Left ventricle myocardium inferior (tissue), 1 donor: ENCODE measurements around the gene DSTN. TPM values are rescaled to one million over a fixed set of nuclear protein-coding genes. Genes with fewer than 3 reads are reported as not detected.
A peak's percentile ranks its signal among the peaks of the same experiment; 100 is the strongest.

ENCODE experiments used
- DNase-seq: peaks from one replicate; pipeline ENCODE4 v3.0.0-alpha.2; 2020
- H3K27ac ChIP-seq: fragments of 200-600 bp; replicated peaks from 2 replicates; pipeline ENCODE4 v1.8.0; 2021
- H3K27me3 ChIP-seq: fragments of 200-600 bp; 2 replicates; pipeline ENCODE4 v1.8.0; 2021; ENCODE audit warnings: low read depth
- H3K36me3 ChIP-seq: fragments of 200-600 bp; 2 replicates; pipeline ENCODE4 v1.8.0; 2021
- H3K4me1 ChIP-seq: fragments of 200-600 bp; 2 replicates; pipeline ENCODE4 v1.8.0; 2021
- H3K4me3 ChIP-seq: fragments of 200-600 bp; 2 replicates; pipeline ENCODE4 v1.8.0; 2021; ENCODE audit warnings: mild to moderate bottlenecking, moderate library complexity
- H3K9me3 ChIP-seq: fragments of 200-600 bp; replicated peaks from 2 replicates; pipeline ENCODE4 v1.8.0; 2021
- intact Hi-C: fragments of 100-400 bp; cut with micrococcal nuclease; formaldehyde crosslinking; loops from one replicate; pipeline ENCODE4 v1.11.0; 2022
- long read RNA-seq: library from polyadenylated mRNA; unstranded; transcript quantifications from one replicate; pipeline ENCODE4 v2.0.0, GENCODE V29; 2021
- total RNA-seq: library from RNA; stranded (reverse); fragmentation: NEBNext Ultra II Directional; extraction: Animal tissue kit (Norgen Biotek cat#: 25700); gene quantifications from one replicate; pipeline ENCODE4 v1.2.1, GENCODE V29; 2021
- TF ChIP-seq, protein P1 (sequence below): fragments of 200-600 bp; IDR thresholded peaks from 2 replicates; pipeline ENCODE4 v1.8.0; 2021; ENCODE audit warnings: antibody characterized with exemption, mild to moderate bottlenecking, borderline replicate concordance
- donor health status: DM: no; HTN: yes; CAD: no; lungs with severe emphysema.

Gene DSTN
- 635 TPM for total RNA-seq
- long read RNA-seq, transcript DSTN-203 (5 exons, 1,853 nt): minor isoform, 15 of 978 reads
- long read RNA-seq, transcript DSTN-201 (4 exons, 3,617 nt): major isoform, 905 of 978 reads
- long read RNA-seq, partial matches to known transcripts: 9 of 978 reads
- long read RNA-seq, other reads (novel, unspliced or antisense): 49 of 978 reads

DNA sequence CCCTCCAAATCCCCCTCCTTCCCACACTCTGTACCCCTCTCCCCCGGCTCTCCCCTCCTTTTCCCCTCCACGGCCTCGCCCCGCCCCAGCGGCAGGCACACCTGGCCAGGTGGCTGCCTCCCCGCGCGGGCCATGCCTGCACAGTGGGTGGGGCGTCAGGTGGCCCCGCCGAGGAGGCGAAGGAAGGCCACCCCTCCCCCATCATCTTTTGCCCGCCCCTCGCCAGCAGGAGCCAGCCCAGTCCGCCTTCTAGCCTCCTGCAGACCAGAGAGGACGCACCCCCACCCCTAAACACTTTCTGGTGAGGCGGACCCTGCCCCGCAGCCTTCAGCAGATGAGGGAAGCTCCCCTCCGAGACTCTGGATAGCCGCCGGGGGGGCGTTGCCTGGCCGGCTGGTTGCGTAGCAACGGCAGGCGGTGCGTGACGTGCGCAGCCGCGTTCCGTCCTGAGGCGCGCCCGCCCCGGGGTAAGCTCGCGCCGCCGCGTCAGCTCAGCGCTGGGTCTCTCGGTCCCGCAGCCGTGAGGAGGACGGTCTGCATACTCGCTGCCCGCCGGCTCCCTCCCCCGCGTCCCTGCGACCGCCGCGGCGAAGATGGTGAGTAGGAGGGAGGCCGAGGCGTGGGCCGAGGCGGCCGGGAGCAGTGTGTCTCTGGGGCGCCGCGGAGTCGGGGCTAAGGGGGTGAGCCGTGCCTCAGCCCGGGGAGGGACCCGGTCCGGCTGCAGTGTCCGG lies at the start of gene DSTN:
TSS of gene DSTN (plus strand) at position 460 of the 731 bp plus-strand sequence. CDS start at position 594, 134 bp downstream.
- H3K27me3 ChIP-seq: no peaks in the 10 kb centered on the region
- no peaks in the 10 kb centered on the region for H3K9me3 ChIP-seq
- peak; percentile 94 for DNase-seq
- no peaks in the 10 kb centered on the region for H3K36me3 ChIP-seq
- peak within 1 kb of the TSS; percentile 98 for H3K27ac ChIP-seq
- intact Hi-C loops: no loop called here
- peaks cover 67% of the 10 kb centered on the region for H3K4me1 ChIP-seq
- TF ChIP-seq, protein P1, sequence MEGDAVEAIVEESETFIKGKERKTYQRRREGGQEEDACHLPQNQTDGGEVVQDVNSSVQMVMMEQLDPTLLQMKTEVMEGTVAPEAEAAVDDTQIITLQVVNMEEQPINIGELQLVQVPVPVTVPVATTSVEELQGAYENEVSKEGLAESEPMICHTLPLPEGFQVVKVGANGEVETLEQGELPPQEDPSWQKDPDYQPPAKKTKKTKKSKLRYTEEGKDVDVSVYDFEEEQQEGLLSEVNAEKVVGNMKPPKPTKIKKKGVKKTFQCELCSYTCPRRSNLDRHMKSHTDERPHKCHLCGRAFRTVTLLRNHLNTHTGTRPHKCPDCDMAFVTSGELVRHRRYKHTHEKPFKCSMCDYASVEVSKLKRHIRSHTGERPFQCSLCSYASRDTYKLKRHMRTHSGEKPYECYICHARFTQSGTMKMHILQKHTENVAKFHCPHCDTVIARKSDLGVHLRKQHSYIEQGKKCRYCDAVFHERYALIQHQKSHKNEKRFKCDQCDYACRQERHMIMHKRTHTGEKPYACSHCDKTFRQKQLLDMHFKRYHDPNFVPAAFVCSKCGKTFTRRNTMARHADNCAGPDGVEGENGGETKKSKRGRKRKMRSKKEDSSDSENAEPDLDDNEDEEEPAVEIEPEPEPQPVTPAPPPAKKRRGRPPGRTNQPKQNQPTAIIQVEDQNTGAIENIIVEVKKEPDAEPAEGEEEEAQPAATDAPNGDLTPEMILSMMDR: no peak
- peak within 1 kb of the TSS; percentile 90 for H3K4me3 ChIP-seq

DNA sequence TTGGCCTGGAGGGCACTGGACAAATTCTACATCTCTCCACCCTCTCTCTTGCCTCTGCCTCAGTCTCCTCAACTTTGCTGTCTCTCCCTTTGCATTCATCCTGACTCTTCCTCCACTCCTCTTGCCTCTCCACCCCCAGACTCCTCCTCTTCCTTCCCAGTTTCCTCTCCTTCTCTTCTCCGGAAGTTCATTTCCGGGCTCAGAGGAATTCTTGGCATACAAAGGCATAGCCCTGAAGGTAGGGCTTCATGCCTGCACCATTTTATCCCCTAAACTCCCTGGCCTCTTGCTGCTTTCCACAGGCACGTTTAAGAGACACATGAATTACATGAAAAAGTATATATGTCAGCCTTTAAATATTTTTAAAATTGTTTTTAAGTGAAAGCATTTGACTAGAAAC lies 49.3 kb upstream of the DSTN start:
- no peak for DNase-seq
- Histone ChIP-seq H3K27me3 (no peaks in the 10 kb centered on the region), H3K9me3 (no peaks in the 10 kb centered on the region), H3K27ac (no peak overlapping the region), H3K4me1 (peaks cover 16% of the 10 kb centered on the region), H3K36me3 (no peaks in the 10 kb centered on the region), H3K4me3 (no peak overlapping the region)
- intact Hi-C loops: no loop called here
- TF ChIP-seq, protein P1: no peak

DNA sequence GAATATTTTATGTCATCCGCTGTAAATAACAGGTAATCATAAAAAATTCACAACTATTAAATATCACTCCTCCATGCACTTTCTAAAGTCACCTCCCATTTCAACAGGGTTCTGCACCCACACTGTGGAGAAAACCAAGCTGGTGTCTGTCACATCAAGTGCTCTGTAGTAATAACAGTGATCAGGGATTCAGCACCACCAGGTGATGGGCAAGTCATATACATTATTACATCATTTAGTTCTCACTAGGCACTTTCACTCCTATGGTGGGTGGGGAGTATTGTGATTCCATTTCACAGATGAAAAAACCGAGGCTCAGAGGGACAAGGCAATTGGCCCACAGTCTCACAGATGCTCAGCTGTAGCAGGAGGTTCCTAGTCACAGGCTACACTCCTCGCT lies 47.3 kb upstream of the DSTN start:
- Histone ChIP-seq H3K4me1 (peaks cover 16% of the 10 kb centered on the region), H3K9me3 (no peaks in the 10 kb centered on the region), H3K27me3 (no peaks in the 10 kb centered on the region), H3K36me3 (no peaks in the 10 kb centered on the region), H3K27ac (no peak overlapping the region), H3K4me3 (no peak overlapping the region)
- TF ChIP-seq, protein P1: no peak
- DNase-seq: no peak
- intact Hi-C loops: no loop called here

DNA sequence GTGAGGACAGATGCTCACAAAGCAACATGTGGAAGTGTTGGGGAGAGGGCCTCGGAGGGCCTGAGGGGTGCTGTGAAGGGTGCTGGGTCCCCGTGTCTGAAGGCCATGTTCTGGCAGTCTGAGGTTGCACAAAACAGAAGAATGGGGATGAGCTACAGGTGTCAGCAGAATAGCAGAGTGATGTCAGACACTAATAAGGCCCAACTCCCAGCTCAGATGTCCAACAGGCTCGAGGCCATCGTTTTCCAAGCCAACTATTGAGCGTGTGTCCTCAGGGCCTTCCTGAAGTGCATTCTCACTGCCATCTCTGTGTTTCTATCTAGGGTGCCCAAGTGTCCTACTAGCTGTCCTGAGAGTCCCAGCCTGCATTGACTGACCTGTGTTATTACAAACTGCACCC lies 46.5 kb upstream of the DSTN start:
- Histone ChIP-seq H3K36me3 (no peaks in the 10 kb centered on the region), H3K27me3 (no peaks in the 10 kb centered on the region), H3K4me3 (no peak overlapping the region), H3K4me1 (peaks cover 16% of the 10 kb centered on the region), H3K27ac (no peak overlapping the region), H3K9me3 (no peaks in the 10 kb centered on the region)
- TF ChIP-seq, protein P1: no peak
- DNase-seq: no peak
- intact Hi-C loops: no loop called here

DNA sequence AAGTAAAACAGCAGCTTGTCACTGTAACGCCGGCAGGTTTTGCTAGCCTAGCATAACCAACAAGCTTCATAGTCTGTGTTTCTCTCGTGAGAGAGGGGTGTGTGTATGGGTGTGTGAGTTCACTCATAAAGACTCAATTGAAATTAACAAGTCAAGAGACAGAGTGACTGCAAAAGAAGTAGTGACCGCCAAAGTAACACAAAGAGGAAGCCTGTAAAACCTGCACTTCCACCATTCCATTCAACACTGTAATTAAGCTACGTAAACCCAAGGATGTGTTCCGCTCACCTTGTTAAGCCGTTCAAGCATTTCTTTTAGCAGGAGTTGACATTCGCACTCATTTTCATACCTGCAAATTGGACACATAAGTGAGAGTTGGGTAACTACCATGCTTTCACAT lies 45.3 kb upstream of the DSTN start:
- DNase-seq: no peak
- TF ChIP-seq, protein P1: no peak
- Histone ChIP-seq H3K36me3 (no peaks in the 10 kb centered on the region), H3K4me1 (peaks cover 14% of the 10 kb centered on the region), H3K9me3 (no peaks in the 10 kb centered on the region), H3K4me3 (no peak overlapping the region), H3K27ac (no peak overlapping the region), H3K27me3 (no peaks in the 10 kb centered on the region)
- intact Hi-C loops: no loop called here
